ENCODE data around the gene FSTL3. TPM values are rescaled to one million over a fixed set of nuclear protein-coding genes. Genes with fewer than 3 reads are reported as not detected.
A peak's percentile ranks its signal among the peaks of the same experiment; 100 is the strongest.

The FSTL3 gene
- total RNA-seq, 1 donor from 2014 or later = 2.4 TPM

DNA sequence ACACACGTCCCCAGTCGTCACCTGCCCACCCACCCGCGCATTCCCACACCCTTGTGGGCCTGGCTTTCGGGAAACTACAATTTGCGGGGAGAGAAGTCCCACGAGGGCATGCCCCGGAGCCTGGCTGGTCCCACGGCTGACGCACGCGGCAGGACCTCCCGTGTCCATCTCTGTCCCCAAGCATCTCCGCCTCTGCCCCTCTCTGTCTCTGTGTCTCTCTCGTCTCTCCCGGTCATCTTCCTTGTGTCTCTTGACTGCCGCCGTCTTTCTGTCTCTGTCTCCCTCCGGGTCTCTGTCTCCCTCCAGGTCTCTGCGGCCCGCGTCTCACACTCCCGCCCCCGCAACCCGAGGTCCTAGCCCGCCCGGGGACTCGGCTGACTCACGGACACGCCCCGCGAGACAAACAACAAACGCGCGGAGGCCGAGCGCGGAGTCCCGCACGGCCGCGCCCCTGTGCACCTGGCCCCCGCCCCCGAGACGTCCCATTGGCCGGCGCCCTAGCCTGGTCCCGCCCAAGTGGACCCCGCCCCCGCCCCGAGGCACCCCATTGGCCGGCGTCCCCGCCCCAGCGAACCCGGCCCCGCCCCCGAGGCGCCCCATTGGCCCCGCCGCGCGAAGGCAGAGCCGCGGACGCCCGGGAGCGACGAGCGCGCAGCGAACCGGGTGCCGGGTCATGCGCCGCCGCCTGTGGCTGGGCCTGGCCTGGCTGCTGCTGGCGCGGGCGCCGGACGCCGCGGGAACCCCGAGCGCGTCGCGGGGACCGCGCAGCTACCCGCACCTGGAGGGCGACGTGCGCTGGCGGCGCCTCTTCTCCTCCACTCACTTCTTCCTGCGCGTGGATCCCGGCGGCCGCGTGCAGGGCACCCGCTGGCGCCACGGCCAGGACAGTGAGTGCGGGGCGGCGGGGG is 36.7 kb upstream of the FSTL3 start, which contains the start of gene FGF22:
Gene FGF22 (plus strand): TSS at position 627 of the 908 bp plus-strand sequence. CDS start 47 bp downstream, at position 674.
- Histone ChIP-seq H3K27me3 (peaks cover 39% of the 10 kb centered on the region), H2AFZ (replicated peaks) (peak within 1 kb of the TSS; percentile 11), H3K4me2 (peak within 1 kb of the TSS; percentile 81), H4K20me1 (ENCODE audit: low read depth) (peaks cover 20% of the 10 kb centered on the region), H3K79me2 (ENCODE audit: low read depth) (no peaks in the 10 kb centered on the region), H3K9me3 (ENCODE audit: low read depth) (no peaks in the 10 kb centered on the region), H3K36me3 (no peaks in the 10 kb centered on the region), H3K4me1 (no peaks in the 10 kb centered on the region), H3K9ac (no peak within 1 kb of the TSS), H3F3A (ENCODE audit: low read depth) (peaks cover 18% of the 10 kb centered on the region), H3K4me3 (peak within 1 kb of the TSS; percentile 54), H3K27ac (no peak within 1 kb of the TSS)
- Mint-ChIP-seq H3K27ac (no peak within 1 kb of the TSS), H3K4me3 (peak within 1 kb of the TSS; percentile 77), H3K9me3 (no peaks in the 10 kb centered on the region), H3K27me3 (ENCODE audit: insufficient read depth, low read depth) (peaks cover 9% of the 10 kb centered on the region), H3K4me1 (peaks cover 4% of the 10 kb centered on the region), H3K36me3 (no peaks in the 10 kb centered on the region)
- TF ChIP-seq EZH2phosphoT487 (IDR thresholded peaks at IDR 0.05) (peak; percentile 30), EZH2 (IDR thresholded peaks at IDR 0.05) (peak; percentile 55), CTCF (IDR thresholded peaks at IDR 0.05) (no peak)
- DNase-seq (ENCODE audit: low spot score) = peak; percentile 96

- H3K9me3 Mint-ChIP-seq = no peaks in the 10 kb centered on the region
- Histone ChIP-seq H3K79me2 (ENCODE audit: low read depth) (no peaks in the 10 kb centered on the region), H2AFZ (replicated peaks) (no peak overlapping the region), H3F3A (ENCODE audit: low read depth) (peaks cover 18% of the 10 kb centered on the region), H3K4me2 (peak overlapping the region; percentile 81), H3K4me3 (peak overlapping the region; percentile 54), H3K36me3 (no peaks in the 10 kb centered on the region), H3K4me1 (no peaks in the 10 kb centered on the region), H3K27me3 (peaks cover 39% of the 10 kb centered on the region), H3K9me3 (ENCODE audit: low read depth) (no peaks in the 10 kb centered on the region), H4K20me1 (ENCODE audit: low read depth) (peaks cover 20% of the 10 kb centered on the region), H3K9ac (no peak overlapping the region), H3K27ac (no peak overlapping the region)
- no peak overlapping the region for H3K27ac Mint-ChIP-seq
- TF ChIP-seq EZH2phosphoT487 (IDR thresholded peaks at IDR 0.05) (no peak), EZH2 (IDR thresholded peaks at IDR 0.05) (no peak), CTCF (IDR thresholded peaks at IDR 0.05) (no peak)
- DNase-seq (ENCODE audit: low spot score) = no peak
- peak overlapping the region; percentile 38 for H3K4me3 Mint-ChIP-seq
- no peaks in the 10 kb centered on the region for H3K36me3 Mint-ChIP-seq
- H3K27me3 Mint-ChIP-seq (ENCODE audit: insufficient read depth, low read depth) = peaks cover 9% of the 10 kb centered on the region
- peaks cover 4% of the 10 kb centered on the region for H3K4me1 Mint-ChIP-seq
Observed at GRCh38 chr19:640161-640558, 36.0 kb upstream of the FSTL3 start.

- Mint-ChIP-seq H3K27me3 (ENCODE audit: insufficient read depth, low read depth) (peaks cover 9% of the 10 kb centered on the region), H3K36me3 (no peaks in the 10 kb centered on the region), H3K27ac (no peak overlapping the region), H3K9me3 (no peaks in the 10 kb centered on the region), H3K4me1 (peaks cover 4% of the 10 kb centered on the region), H3K4me3 (no peak overlapping the region)
- Histone ChIP-seq H4K20me1 (ENCODE audit: low read depth) (peaks cover 20% of the 10 kb centered on the region), H3K79me2 (ENCODE audit: low read depth) (no peaks in the 10 kb centered on the region), H3K4me2 (no peak overlapping the region), H3K36me3 (no peaks in the 10 kb centered on the region), H3K9me3 (ENCODE audit: low read depth) (no peaks in the 10 kb centered on the region), H3K27me3 (peaks cover 39% of the 10 kb centered on the region), H3K27ac (no peak overlapping the region), H3K9ac (no peak overlapping the region), H2AFZ (replicated peaks) (no peak overlapping the region), H3K4me1 (no peaks in the 10 kb centered on the region), H3K4me3 (no peak overlapping the region), H3F3A (ENCODE audit: low read depth) (peaks cover 18% of the 10 kb centered on the region)
- TF ChIP-seq EZH2 (IDR thresholded peaks at IDR 0.05) (no peak), CTCF (IDR thresholded peaks at IDR 0.05) (no peak), EZH2phosphoT487 (IDR thresholded peaks at IDR 0.05) (no peak)
- no peak for DNase-seq (ENCODE audit: low spot score)
Observed at GRCh38 chr19:640606-641189, 35.5 kb upstream of the FSTL3 start.
